Mesendoderm (in vitro differentiated cells): ENCODE measurements around the gene MEGF6.
A peak's percentile ranks its signal among the peaks of the same experiment; 100 is the strongest.

Experiments
- DNase-seq: peaks from one replicate; pipeline ENCODE4 v3.0.0; 2013
- H2AK5ac ChIP-seq: 2 replicates; pipeline ENCODE4 v1.6.1; 2013; ENCODE audit warnings: low read length, inconsistent platforms
- H2BK120ac ChIP-seq: 2 replicates; pipeline ENCODE4 v1.6.1; 2013; ENCODE audit warnings: low read depth, mild to moderate bottlenecking, low read length, moderate library complexity, mixed read lengths
- H2BK15ac ChIP-seq: replicated peaks from 2 replicates; pipeline ENCODE4 v1.6.1; 2013; ENCODE audit warnings: low read depth, mild to moderate bottlenecking, moderate library complexity
- H2BK5ac ChIP-seq: 2 replicates; pipeline ENCODE4 v1.6.1; 2013; ENCODE audit warnings: low read length, inconsistent platforms
- H3K18ac ChIP-seq: 2 replicates; pipeline ENCODE4 v1.6.1; 2013; ENCODE audit warnings: mild to moderate bottlenecking, low read length, mixed read lengths
- H3K23ac ChIP-seq: one replicate; pipeline ENCODE4 v1.6.1; 2013; ENCODE audit warnings: low read length
- H3K27ac ChIP-seq: 2 replicates; pipeline ENCODE4 v1.5.1; 2013; ENCODE audit warnings: low read depth, mild to moderate bottlenecking, inconsistent platforms, low read length, moderate library complexity
- H3K27me3 ChIP-seq: 2 replicates; pipeline ENCODE4 v1.6.1; 2013; ENCODE audit warnings: low read length, control low read depth, mild to moderate bottlenecking, inconsistent platforms; ENCODE audit not compliant: insufficient read depth, poor library complexity
- H3K36me3 ChIP-seq: 2 replicates; pipeline ENCODE4 v1.6.1; 2013; ENCODE audit warnings: low read length, inconsistent platforms; ENCODE audit not compliant: control insufficient read depth, insufficient read depth
- H3K4ac ChIP-seq: one replicate; pipeline ENCODE4 v1.6.1; 2013; ENCODE audit warnings: low read depth, mild to moderate bottlenecking, low read length, moderate library complexity
- H3K4me1 ChIP-seq: 2 replicates; pipeline ENCODE4 v1.6.1; 2013; ENCODE audit warnings: low read depth, low read length, inconsistent platforms; ENCODE audit not compliant: control insufficient read depth
- H3K4me2 ChIP-seq: 2 replicates; pipeline ENCODE4 v1.6.1; 2013; ENCODE audit warnings: low read length
- H3K4me3 ChIP-seq: 2 replicates; pipeline ENCODE4 v1.5.1; 2013; ENCODE audit warnings: mild to moderate bottlenecking, low read length
- H3K56ac ChIP-seq: one replicate; pipeline ENCODE4 v1.6.1; 2013; ENCODE audit warnings: low read length
- H3K79me1 ChIP-seq: 2 replicates; pipeline ENCODE4 v1.6.1; 2013; ENCODE audit warnings: low read length, inconsistent platforms
- H3K79me2 ChIP-seq: 2 replicates; pipeline ENCODE4 v1.6.1; 2013; ENCODE audit warnings: mild to moderate bottlenecking, low read length; ENCODE audit not compliant: control insufficient read depth, insufficient read depth
- H3K9ac ChIP-seq: 2 replicates; pipeline ENCODE4 v1.6.1; 2013; ENCODE audit warnings: low read length, inconsistent platforms
- H4K5ac ChIP-seq: one replicate; pipeline ENCODE4 v1.6.1; 2013; ENCODE audit warnings: low read length
- H4K8ac ChIP-seq: one replicate; pipeline ENCODE4 v1.6.1; 2013; ENCODE audit warnings: low read depth, mild to moderate bottlenecking, control low read depth, low read length, moderate library complexity
- WGBS: extraction: QIAGEN DNeasy Blood & Tissue Kit; methylation state at CpG from one replicate; pipeline ENCODE4 v1.1.7; 2013; ENCODE audit warnings: low lambda C conversion rate, missing lambda C conversion rate; ENCODE audit not compliant: insufficient coverage; ENCODE audit errors: extremely low coverage; 5-methylcytosine and 5-hydroxymethylcytosine counted together
- small RNA-seq: library from polyadenylated mRNA; stranded (forward); fragments of <200 nt; extraction: miRNeasy Mini kit (QIAGEN cat#:217004); gene quantifications from one replicate; pipeline ENCODE3, GENCODE V24; 2013; ENCODE audit not compliant: insufficient read depth

MEGF6 gene

DNA sequence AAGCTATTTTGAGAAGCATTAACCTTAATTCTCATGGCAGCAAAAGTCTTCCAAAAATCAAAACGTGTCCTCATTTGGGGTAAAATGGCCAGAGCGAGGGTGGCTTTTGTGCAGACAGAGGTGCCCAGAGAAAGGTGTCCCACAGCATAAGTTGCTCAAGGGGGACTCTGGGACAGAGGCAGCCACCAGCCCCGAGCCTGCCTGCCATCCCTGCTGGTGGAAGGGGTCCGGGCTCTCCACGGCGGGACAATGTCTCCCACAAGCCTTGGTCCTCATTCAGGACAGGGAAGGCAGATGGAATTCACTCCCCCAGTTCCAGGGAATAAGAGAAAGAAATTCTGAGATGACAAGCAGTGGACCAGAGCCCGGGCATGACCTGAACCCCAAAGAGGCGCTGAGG is 169.4 kb downstream of the MEGF6 start:
- H3K27ac ChIP-seq, result no peak overlapping the region

GRCh38 chr1:3441410-3441847 is 169.9 kb downstream of the MEGF6 start:
- no peak overlapping the region for H2BK5ac ChIP-seq

More for the DNA sequence above, 169.4 kb downstream of the MEGF6 start:
- no CpG with 5 or more reads among the region's 8 CpGs for WGBS
- Histone ChIP-seq H3K4me2 (no peak overlapping the region), H3K18ac (no peak overlapping the region), H2BK5ac (no peak overlapping the region), H2AK5ac (no peak overlapping the region), H3K4me1 (no peaks in the 10 kb centered on the region), H3K9ac (no peak overlapping the region), H3K27me3 (no peaks in the 10 kb centered on the region), H3K36me3 (no peaks in the 10 kb centered on the region), H3K79me2 (no peaks in the 10 kb centered on the region), H4K8ac (no peak overlapping the region), H4K5ac (no peak overlapping the region), H3K4ac (no peak overlapping the region), H3K56ac (no peak overlapping the region), H2BK15ac (no peak overlapping the region), H2BK120ac (no peak overlapping the region), H3K23ac (peak overlapping the region; percentile 45), H3K79me1 (no peaks in the 10 kb centered on the region), H3K4me3 (no peak overlapping the region)
- DNase-seq, result no peak

GRCh38 chr1:3440711-3441409 is 170.4 kb downstream of the MEGF6 start:
- no peak overlapping the region for H3K56ac ChIP-seq
- no peak overlapping the region for H4K8ac ChIP-seq
- no peak overlapping the region for H3K9ac ChIP-seq
- H2BK120ac ChIP-seq, result no peak overlapping the region
- no peak overlapping the region for H4K5ac ChIP-seq
- no CpG with 5 or more reads among the region's 20 CpGs for WGBS
- H3K27ac ChIP-seq, result no peak overlapping the region
- no peak overlapping the region for H2BK5ac ChIP-seq
- no peak overlapping the region for H2AK5ac ChIP-seq
- H3K36me3 ChIP-seq, result no peaks in the 10 kb centered on the region
- no peaks in the 10 kb centered on the region for H3K79me2 ChIP-seq
- no peak overlapping the region for H3K4me3 ChIP-seq
- H3K79me1 ChIP-seq, result no peaks in the 10 kb centered on the region
- DNase-seq, result no peak
- H3K4ac ChIP-seq, result no peak overlapping the region
- no peak overlapping the region for H2BK15ac ChIP-seq
- no peaks in the 10 kb centered on the region for H3K27me3 ChIP-seq
- no peak overlapping the region for H3K4me2 ChIP-seq
- no peaks in the 10 kb centered on the region for H3K4me1 ChIP-seq
- H3K18ac ChIP-seq, result no peak overlapping the region
- H3K23ac ChIP-seq, result no peak overlapping the region

More at GRCh38 chr1:3441410-3441847, 169.9 kb downstream of the MEGF6 start:
- Histone ChIP-seq H2BK15ac (no peak overlapping the region), H3K36me3 (no peaks in the 10 kb centered on the region), H3K23ac (no peak overlapping the region), H2BK120ac (no peak overlapping the region), H3K79me2 (no peaks in the 10 kb centered on the region), H3K4me1 (no peaks in the 10 kb centered on the region), H3K27ac (no peak overlapping the region), H2AK5ac (no peak overlapping the region), H3K27me3 (no peaks in the 10 kb centered on the region), H3K9ac (no peak overlapping the region), H4K5ac (no peak overlapping the region), H3K4me2 (no peak overlapping the region), H3K4ac (no peak overlapping the region), H3K4me3 (no peak overlapping the region), H3K79me1 (no peaks in the 10 kb centered on the region), H3K56ac (no peak overlapping the region), H4K8ac (no peak overlapping the region), H3K18ac (no peak overlapping the region)
- no CpG with 5 or more reads among the region's 8 CpGs for WGBS
- no peak for DNase-seq

- H2BK5ac ChIP-seq, result no peak overlapping the region
- no peaks in the 10 kb centered on the region for H3K36me3 ChIP-seq
- H3K4me3 ChIP-seq, result no peak overlapping the region
- no peaks in the 10 kb centered on the region for H3K4me1 ChIP-seq
- H3K27ac ChIP-seq, result no peak overlapping the region
- no peak overlapping the region for H3K4me2 ChIP-seq
- H3K9ac ChIP-seq, result no peak overlapping the region
- no peaks in the 10 kb centered on the region for H3K79me1 ChIP-seq
- H3K18ac ChIP-seq, result no peak overlapping the region
- H3K23ac ChIP-seq, result no peak overlapping the region
- H3K27me3 ChIP-seq, result no peaks in the 10 kb centered on the region
- H3K4ac ChIP-seq, result no peak overlapping the region
- no peak overlapping the region for H3K56ac ChIP-seq
- H2AK5ac ChIP-seq, result no peak overlapping the region
- no peaks in the 10 kb centered on the region for H3K79me2 ChIP-seq
- no CpG with 5 or more reads among the region's 10 CpGs for WGBS
- peak; percentile 23 for DNase-seq
- H4K5ac ChIP-seq, result no peak overlapping the region
- H4K8ac ChIP-seq, result no peak overlapping the region
- H2BK15ac ChIP-seq, result no peak overlapping the region
- H2BK120ac ChIP-seq, result no peak overlapping the region
Measured at GRCh38 chr1:3440300-3440681, 171.0 kb downstream of the MEGF6 start.

Small RNAs within 50 kb of the gene (small RNA-seq; reads per million reads assigned to genes)
- 15.2 reads per million, percentile 90 among the genes with 10 or more reads in this experiment for gene MIR551A
